ACC112 (cell line): ENCODE data around the gene MAN2A1.

Experiments
- H2AFZ ChIP-seq: fragments of 200-600 bp; sonication (generic); one replicate; pipeline ENCODE4 v1.6.0; 2017; ENCODE audit warnings: antibody characterized with exemption, low read length; ENCODE audit not compliant: unreplicated experiment
- H3K27ac ChIP-seq: fragments of 200-600 bp; sonication (generic); 2 replicates; pipeline ENCODE4 v1.5.1; 2014; ENCODE audit warnings: low read depth, mild to moderate bottlenecking, antibody characterized with exemption, low read length, moderate library complexity
- H3K27me3 ChIP-seq: fragments of 200-600 bp; sonication (generic); 2 replicates; pipeline ENCODE4 v1.6.1; 2014; ENCODE audit warnings: mild to moderate bottlenecking, antibody characterized with exemption, low read length, moderate library complexity, mixed read lengths; ENCODE audit not compliant: insufficient read depth
- H3K36me3 ChIP-seq: fragments of 200-600 bp; sonication (generic); 2 replicates; pipeline ENCODE4 v1.6.1; 2016; ENCODE audit warnings: mild to moderate bottlenecking, antibody characterized with exemption, low read length, moderate library complexity, mixed read lengths; ENCODE audit not compliant: insufficient read depth
- H3K4me1 ChIP-seq: fragments of 200-600 bp; sonication (generic); one replicate; pipeline ENCODE4 v1.6.1; 2016; ENCODE audit warnings: low read length, mixed read lengths; ENCODE audit not compliant: insufficient read depth, unreplicated experiment, control insufficient read depth
- H3K4me3 ChIP-seq: fragments of 200-600 bp; sonication (generic); 2 replicates; pipeline ENCODE4 v1.5.1; 2014; ENCODE audit warnings: mild to moderate bottlenecking, low read depth, low read length
- H3K79me2 ChIP-seq: fragments of 200-600 bp; sonication (generic); one replicate; pipeline ENCODE4 v1.6.0; 2016; ENCODE audit warnings: low read length; ENCODE audit not compliant: control insufficient read depth, unreplicated experiment, insufficient read depth

The MAN2A1 gene

GRCh38 chr5:109681763-109682162, 8.0 kb upstream of the MAN2A1 start:
- H2AFZ ChIP-seq, result no peak overlapping the region
- no peaks in the 10 kb centered on the region for H3K79me2 ChIP-seq
- no peak overlapping the region for H3K27ac ChIP-seq
- no peak overlapping the region for H3K4me3 ChIP-seq
- no peaks in the 10 kb centered on the region for H3K4me1 ChIP-seq
- 0 out of 2 replicates have a peak, but pooled peaks cover under 1% of the 10 kb centered on the region for H3K27me3 ChIP-seq
- no peaks in the 10 kb centered on the region for H3K36me3 ChIP-seq

- H3K36me3 ChIP-seq, result no peaks in the 10 kb centered on the region
- no peak overlapping the region for H3K27ac ChIP-seq
- H3K79me2 ChIP-seq, result no peaks in the 10 kb centered on the region
- H3K4me3 ChIP-seq, result no peak overlapping the region
- H3K27me3 ChIP-seq, result no peaks in the 10 kb centered on the region
- H2AFZ ChIP-seq, result no peak overlapping the region
- H3K4me1 ChIP-seq, result no peaks in the 10 kb centered on the region
Measured at GRCh38 chr5:109682383-109682782, 7.3 kb upstream of the MAN2A1 start.

GRCh38 chr5:109685916-109686315, 3.8 kb upstream of the MAN2A1 start:
- no peaks in the 10 kb centered on the region for H3K36me3 ChIP-seq
- no peak overlapping the region for H3K4me3 ChIP-seq
- no peak overlapping the region for H3K27ac ChIP-seq
- H3K79me2 ChIP-seq, result peaks cover under 1% of the 10 kb centered on the region
- H2AFZ ChIP-seq, result no peak overlapping the region
- H3K4me1 ChIP-seq, result no peaks in the 10 kb centered on the region
- no peaks in the 10 kb centered on the region for H3K27me3 ChIP-seq

- Histone ChIP-seq H3K79me2 (peaks cover 26% of the 10 kb centered on the region), H3K27me3 (no peaks in the 10 kb centered on the region), H3K27ac (peak overlapping the region; percentile 50; the same call in 1 of the 2 replicates), H3K36me3 (no peaks in the 10 kb centered on the region), H3K4me1 (peaks cover 14% of the 10 kb centered on the region), H2AFZ (peak overlapping the region; percentile 69), H3K4me3 (peak overlapping the region; percentile 92)
Measured at GRCh38 chr5:109688630-109688969, 1.1 kb upstream of the MAN2A1 start.

DNA sequence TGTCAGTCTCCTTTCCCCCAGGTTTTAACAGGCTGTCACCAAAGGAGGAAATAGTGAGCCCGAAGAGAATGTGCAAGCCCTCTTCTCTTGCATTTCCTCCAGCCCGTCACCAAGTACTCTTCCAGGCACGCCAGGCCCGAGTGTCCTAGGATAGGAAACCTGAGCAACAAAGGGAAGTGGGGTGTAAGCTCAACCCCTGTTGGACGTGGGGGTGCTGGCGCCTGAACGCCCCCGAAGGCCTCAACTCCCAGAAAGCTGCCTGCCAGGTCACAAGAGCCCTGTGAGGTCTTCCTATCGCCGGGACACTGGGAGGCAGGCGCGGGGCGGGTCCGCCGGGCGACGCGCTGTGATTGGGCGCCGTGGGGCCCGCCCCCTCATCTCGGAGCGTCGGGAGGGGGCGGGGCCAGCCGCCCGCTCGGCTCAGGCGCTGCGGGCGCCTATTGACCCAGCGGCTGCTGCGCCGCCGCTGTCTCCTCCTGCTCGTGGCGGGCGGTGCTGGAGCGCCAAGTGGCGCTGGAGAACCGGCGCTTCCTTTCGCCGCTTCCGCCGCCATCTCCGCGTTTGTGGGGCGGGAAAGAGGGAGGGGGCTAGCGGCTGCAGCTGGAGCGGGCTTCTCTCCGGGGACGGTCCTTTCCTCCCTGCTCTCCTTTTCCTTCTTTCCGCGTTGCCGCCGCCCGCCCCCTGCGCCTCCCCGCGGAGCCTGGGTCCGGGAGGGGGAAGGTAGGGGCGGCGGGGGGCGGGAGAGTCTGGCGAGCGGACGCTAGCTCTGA, 572 bp upstream of the MAN2A1 start:
- Histone ChIP-seq H3K4me1 (peaks cover 19% of the 10 kb centered on the region), H3K27ac (peak overlapping the region; percentile 50), H3K27me3 (no peaks in the 10 kb centered on the region), H3K79me2 (peaks cover 31% of the 10 kb centered on the region), H3K36me3 (no peaks in the 10 kb centered on the region), H2AFZ (peak overlapping the region; percentile 83), H3K4me3 (peak overlapping the region; percentile 92)

- peak overlapping the region; percentile 50 for H3K27ac ChIP-seq
- no peaks in the 10 kb centered on the region for H3K36me3 ChIP-seq
- peaks cover 31% of the 10 kb centered on the region for H3K4me1 ChIP-seq
- H3K27me3 ChIP-seq, result no peaks in the 10 kb centered on the region
- peaks cover 43% of the 10 kb centered on the region for H3K79me2 ChIP-seq
- H2AFZ ChIP-seq, result peak overlapping the region; percentile 94
- H3K4me3 ChIP-seq, result peak overlapping the region; percentile 92
Measured at GRCh38 chr5:109690242-109690974, 681 bp downstream of the MAN2A1 start.

DNA sequence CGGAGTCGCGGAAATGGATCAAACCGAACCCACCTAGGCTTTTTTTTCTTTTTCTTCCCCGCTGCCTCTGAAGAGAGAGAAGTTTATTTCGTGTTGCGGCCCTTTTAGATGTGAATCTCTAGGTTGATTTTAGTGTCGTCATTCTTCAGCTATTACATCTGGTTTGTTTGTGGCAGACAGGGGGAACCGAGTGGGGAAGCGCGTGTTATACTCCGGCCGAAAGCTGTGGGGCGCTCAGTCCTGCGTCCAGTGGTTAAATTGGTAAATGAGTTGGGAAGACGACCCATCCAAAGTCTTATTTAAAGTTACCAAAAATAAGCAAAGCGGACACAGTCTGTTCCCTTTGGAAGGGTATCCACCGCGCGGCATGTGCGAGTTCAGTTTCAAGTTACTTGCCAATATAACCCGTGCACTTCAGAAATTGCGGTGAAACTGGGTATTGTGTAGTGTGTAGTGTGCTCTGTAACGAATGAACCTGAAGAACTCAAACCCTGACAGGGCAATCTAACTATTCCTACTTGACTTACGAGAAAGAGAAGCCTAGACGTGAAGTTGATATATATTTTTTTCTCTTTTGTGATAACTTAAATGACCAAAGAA, 1.3 kb downstream of the MAN2A1 start:
- H2AFZ ChIP-seq, result peak overlapping the region; percentile 94
- H3K4me1 ChIP-seq, result peaks cover 34% of the 10 kb centered on the region
- H3K27me3 ChIP-seq, result no peaks in the 10 kb centered on the region
- H3K79me2 ChIP-seq, result peaks cover 48% of the 10 kb centered on the region
- H3K36me3 ChIP-seq, result no peaks in the 10 kb centered on the region
- peak overlapping the region; percentile 16; the same call in 1 of the 2 replicates for H3K27ac ChIP-seq
- H3K4me3 ChIP-seq, result peak overlapping the region; percentile 92

DNA sequence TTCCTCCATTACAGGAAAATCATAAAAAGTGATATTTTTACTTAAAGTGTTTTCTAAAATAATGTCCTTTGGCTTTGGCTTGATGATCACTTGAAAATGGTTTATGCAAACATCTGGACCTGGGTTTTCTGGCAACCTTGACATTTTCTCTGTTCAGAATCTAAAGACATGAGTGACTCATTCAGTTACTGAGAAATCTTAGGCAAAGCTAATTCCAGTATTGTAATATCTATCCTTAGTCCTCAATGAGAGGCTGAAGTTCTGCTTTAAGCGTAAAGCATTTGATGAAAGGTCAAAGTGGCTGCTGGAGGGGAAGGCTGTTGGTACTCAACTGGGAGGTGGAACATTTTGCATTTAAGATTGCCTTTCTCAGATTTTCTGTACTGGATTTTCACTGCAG, 2.3 kb downstream of the MAN2A1 start:
- H3K4me3 ChIP-seq, result peak overlapping the region; percentile 92
- H3K79me2 ChIP-seq, result peaks cover 55% of the 10 kb centered on the region
- peaks cover 34% of the 10 kb centered on the region for H3K4me1 ChIP-seq
- H3K27me3 ChIP-seq, result no peaks in the 10 kb centered on the region
- no peak overlapping the region for H2AFZ ChIP-seq
- no peaks in the 10 kb centered on the region for H3K36me3 ChIP-seq
- no peak overlapping the region for H3K27ac ChIP-seq

DNA sequence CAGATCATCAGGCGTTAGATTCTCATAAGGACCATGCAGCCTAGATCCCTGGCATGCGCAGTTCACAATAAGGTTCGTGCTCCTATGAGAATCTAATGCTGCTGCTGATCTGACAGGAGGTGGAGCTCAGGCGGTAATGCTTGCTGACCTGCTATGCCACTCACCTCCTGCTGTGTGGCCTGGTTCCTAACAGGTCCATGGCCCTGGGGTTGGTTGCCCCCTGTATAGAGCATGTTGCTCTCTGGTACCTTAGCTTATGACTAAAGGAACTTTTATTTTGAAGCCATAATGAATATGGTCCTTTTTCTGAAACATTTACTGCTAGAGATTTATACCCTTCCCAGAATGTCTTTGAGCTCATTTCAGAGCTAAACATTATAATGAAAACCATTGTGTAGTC, 3.1 kb downstream of the MAN2A1 start:
- H3K4me1 ChIP-seq, result peaks cover 34% of the 10 kb centered on the region
- H3K27ac ChIP-seq, result no peak overlapping the region
- H3K27me3 ChIP-seq, result no peaks in the 10 kb centered on the region
- H3K79me2 ChIP-seq, result peaks cover 61% of the 10 kb centered on the region
- no peak overlapping the region; the same call in 1 of the 2 replicates for H3K4me3 ChIP-seq
- H2AFZ ChIP-seq, result no peak overlapping the region
- no peaks in the 10 kb centered on the region for H3K36me3 ChIP-seq

GRCh38 chr5:109693535-109694400, 4.0 kb downstream of the MAN2A1 start:
- Histone ChIP-seq H3K79me2 (peaks cover 71% of the 10 kb centered on the region), H3K36me3 (no peaks in the 10 kb centered on the region), H3K4me3 (no peak overlapping the region), H2AFZ (no peak overlapping the region), H3K4me1 (peaks cover 34% of the 10 kb centered on the region), H3K27ac (no peak overlapping the region), H3K27me3 (no peaks in the 10 kb centered on the region)
